Liver (tissue), 3 donors: Measurements from ENCODE around the gene TNS4.

Experiments used
- ATF3 ChIP-seq: IDR thresholded peaks from 2 replicates; pipeline ENCODE4 v1.6.1; 2016; ENCODE audit warnings: antibody characterized with exemption
- EGR1 ChIP-seq, 2 donors: IDR thresholded peaks; 2 replicates each; pipeline ENCODE4 v1.6.1; 2016 to 2018; ENCODE audit warnings: antibody characterized with exemption in 2 of 2, low read depth in 2 of 2
- HNF4G ChIP-seq: IDR thresholded peaks from 2 replicates; pipeline ENCODE4 v1.6.1; 2016; ENCODE audit warnings: antibody characterized with exemption
- JUND ChIP-seq, 2 donors: IDR thresholded peaks; 2 replicates each; pipeline ENCODE4 v1.6.1; 2016; ENCODE audit warnings: antibody characterized with exemption in 2 of 2
- MAX ChIP-seq: IDR thresholded peaks from 2 replicates; pipeline ENCODE4 v1.6.1; 2016; ENCODE audit warnings: antibody characterized with exemption
- RAD21 ChIP-seq, 2 donors: IDR thresholded peaks; 2 replicates each; pipeline ENCODE4 v1.6.1; 2016; ENCODE audit warnings: antibody characterized with exemption in 2 of 2, mild to moderate bottlenecking in 2 of 2
- SP1 ChIP-seq: IDR thresholded peaks from 2 replicates; pipeline ENCODE4 v1.6.1; 2018; ENCODE audit warnings: antibody characterized with exemption, mild to moderate bottlenecking
- TAF1 ChIP-seq: conservative IDR thresholded peaks from 2 replicates; pipeline ENCODE4 v1.6.1; 2016; ENCODE audit warnings: antibody characterized with exemption, mild to moderate bottlenecking
- YY1 ChIP-seq: IDR thresholded peaks from 2 replicates; pipeline ENCODE4 v1.6.1; 2016; ENCODE audit warnings: antibody characterized with exemption, mild to moderate bottlenecking
- TF ChIP-seq, protein P1 (sequence below): fragments of 150-350 bp; IDR thresholded peaks from 2 replicates; pipeline ENCODE4 v1.5.1; 2017; ENCODE audit warnings: improper control_type of control experiment, low read depth, low read length; ENCODE audit not compliant: missing input control
- donor health status: healthy.
- donor health status: healthy.

DNA sequence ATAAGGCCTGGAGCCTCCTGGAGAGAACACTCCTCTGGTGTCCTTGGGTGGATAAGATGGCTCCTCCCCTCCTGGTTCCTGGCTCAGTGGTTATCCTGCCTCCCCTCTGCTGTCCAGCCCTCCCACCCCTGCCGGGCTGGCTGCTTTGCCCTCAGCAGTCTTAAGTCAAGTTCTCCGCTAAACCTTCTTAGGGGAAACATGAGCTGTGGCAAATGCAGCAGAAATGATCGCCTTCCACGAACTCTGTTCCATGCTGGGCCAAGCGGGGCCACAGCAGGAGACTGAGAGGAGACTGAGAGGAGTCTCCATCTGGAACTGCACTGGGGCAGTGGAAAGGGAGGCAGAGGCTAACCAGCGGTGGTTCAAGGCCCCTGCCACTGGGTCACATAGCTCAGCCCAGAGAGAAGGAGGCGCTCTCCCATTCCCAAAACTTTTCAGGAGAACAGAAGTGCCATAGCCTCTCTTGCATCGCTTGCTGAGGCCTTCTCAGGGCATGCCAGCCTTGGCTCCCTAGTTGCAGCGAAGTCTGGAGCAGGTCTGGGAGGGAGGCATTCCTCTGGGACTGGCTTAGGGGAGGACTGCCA lies 26.9 kb downstream of the TNS4 start:
- TF ChIP-seq, protein P1, sequence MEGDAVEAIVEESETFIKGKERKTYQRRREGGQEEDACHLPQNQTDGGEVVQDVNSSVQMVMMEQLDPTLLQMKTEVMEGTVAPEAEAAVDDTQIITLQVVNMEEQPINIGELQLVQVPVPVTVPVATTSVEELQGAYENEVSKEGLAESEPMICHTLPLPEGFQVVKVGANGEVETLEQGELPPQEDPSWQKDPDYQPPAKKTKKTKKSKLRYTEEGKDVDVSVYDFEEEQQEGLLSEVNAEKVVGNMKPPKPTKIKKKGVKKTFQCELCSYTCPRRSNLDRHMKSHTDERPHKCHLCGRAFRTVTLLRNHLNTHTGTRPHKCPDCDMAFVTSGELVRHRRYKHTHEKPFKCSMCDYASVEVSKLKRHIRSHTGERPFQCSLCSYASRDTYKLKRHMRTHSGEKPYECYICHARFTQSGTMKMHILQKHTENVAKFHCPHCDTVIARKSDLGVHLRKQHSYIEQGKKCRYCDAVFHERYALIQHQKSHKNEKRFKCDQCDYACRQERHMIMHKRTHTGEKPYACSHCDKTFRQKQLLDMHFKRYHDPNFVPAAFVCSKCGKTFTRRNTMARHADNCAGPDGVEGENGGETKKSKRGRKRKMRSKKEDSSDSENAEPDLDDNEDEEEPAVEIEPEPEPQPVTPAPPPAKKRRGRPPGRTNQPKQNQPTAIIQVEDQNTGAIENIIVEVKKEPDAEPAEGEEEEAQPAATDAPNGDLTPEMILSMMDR = no peak
- TF ChIP-seq TAF1 (no peak), JUND (IDR thresholded peaks at IDR 0.05) (no peak), SP1 (no peak), ATF3 (no peak), EGR1 (IDR thresholded peaks at IDR 0.05; ENCODE audit: low read depth in 2 of 2) (no peak), YY1 (no peak), HNF4G (no peak), RAD21 (IDR thresholded peaks at IDR 0.05) (no peak), MAX (no peak)
